ENCODE data around the gene TVP23B. TPM values are rescaled to one million over a fixed set of nuclear protein-coding genes. Genes with fewer than 3 reads are reported as not detected.
"Not testable (repeated sequence)": the region's sequence is repeated elsewhere in the genome, so short reads cannot be mapped to it uniquely, and the experiment has no call there.

The TVP23B gene
- polyA plus RNA-seq, 5 donors, result 36.7 to 53.7 (median 43.8) TPM

- DNase-seq, result not testable (repeated sequence)
Measured at GRCh38 chr17:18781805-18782204, 822 bp downstream of the TVP23B start.

DNA sequence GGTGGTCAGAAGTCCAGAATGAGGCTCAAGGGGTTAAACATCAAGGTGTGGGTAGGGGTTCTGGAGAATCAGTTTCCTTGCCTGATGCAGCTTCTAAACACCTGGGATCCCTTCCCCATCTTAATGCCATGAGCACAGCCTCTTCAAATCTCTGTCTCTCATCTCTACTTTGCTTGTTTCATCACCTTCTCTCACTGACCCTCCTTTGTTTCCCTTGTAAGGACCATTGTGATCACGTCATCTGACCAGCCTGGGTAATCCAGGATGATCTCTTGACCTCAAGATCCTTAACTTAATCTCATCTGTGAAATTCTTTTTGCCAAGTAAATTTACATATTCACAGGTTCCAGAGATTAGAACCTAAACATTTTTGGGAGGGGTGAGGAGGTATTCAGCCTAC, 5.0 kb downstream of the TVP23B start:
- DNase-seq, result not testable (repeated sequence)

- DNase-seq, result not testable (repeated sequence)
Measured at GRCh38 chr17:18786890-18787289, 5.9 kb downstream of the TVP23B start.

GRCh38 chr17:18791402-18791801, 10.4 kb downstream of the TVP23B start:
- not testable (repeated sequence) for DNase-seq

DNA sequence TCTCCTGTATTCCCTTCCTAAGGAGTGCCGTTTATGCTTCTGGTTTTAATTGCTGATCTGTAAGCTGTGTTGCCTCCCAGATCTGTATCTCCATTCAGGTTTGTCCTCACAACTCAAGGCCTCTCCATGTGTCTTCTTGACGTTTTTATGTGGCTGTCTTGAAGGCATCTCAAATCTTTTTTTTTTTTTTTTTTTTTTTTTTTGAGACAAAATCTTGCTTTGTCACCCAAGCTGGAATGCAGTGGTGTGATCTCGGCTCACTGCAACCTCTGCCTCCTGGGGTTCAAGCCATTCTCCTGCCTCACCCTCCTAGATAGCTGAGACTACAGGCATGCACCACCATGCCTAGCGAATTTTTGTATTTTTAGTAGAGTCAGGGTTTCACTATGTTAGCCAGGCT, 13.9 kb downstream of the TVP23B start:
- not testable (repeated sequence) for DNase-seq

DNA sequence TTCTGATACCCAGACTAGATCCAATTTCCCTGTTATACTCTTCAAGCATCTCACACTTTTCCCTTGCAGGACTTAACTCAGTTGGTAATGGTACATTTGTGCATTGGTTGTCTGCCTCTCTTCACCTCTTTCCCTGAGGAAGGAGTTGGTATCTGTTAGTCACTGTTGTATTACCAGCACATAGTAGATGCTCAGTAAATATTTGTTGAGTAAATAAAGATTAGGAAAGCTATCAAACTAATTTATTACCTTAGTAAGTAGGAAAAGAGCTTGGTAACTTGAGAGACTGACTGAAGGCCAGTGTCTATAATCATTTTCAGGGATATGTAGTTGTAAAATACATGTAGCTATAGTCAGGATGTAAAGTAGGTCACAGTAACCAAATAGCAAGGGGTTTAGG, 15.9 kb downstream of the TVP23B start:
- DNase-seq, result not testable (repeated sequence)

DNA sequence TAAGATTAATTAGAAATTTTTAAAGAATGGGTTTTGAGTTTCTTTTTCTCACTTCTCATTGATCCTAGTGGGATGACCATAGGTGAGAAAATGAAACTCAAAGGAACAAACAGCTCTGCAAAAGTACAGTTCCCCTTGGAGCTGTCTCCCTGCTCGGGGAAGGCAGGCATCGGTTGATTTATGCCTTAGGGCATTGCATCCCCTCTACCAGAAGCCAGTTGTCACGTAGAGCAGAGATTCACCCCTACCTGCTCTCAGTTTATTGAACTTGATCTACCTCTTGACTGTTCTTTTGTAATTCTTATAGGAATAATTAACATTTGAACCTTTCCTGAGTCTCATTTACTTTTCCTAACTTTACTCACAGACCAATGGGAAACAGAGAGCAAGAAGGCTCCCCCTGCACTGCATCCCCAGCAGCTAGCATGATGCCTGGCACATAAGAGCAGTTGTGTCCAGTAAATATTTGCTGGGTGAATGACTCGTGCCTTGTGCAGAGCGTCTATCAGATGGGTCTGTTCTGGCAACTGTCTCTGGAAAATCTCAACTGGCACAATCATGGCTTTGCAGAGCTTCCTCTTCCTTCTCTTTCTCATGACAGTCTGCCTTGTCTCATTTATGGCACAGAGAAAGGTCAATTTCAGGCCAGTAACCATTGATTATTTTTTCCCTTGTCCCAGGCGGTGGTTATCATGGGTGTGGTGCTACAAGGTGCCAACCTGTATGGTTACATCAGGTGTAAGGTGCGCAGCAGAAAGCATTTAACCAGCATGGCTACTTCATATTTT, 22.7 kb downstream of the TVP23B start:
- DNase-seq, result not testable (repeated sequence)

DNA sequence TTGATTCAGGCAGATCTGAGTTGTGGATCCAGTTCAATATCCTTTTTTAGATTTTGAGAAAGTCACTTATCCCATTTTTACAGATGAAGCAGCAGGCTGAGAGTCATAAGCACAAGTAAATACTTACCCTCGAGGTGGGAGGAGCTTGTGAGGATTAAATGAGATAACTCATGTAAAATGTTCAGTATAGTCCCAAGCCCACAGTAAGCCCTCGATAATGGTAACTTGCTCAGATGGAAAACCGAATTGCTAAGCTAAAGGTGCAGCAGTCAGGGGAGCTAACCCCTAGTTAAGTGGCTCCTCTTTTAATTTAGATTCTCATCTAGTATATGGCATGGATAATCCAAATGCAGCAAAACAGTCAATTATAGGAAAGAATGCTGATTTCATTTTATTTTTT, 34.9 kb downstream of the TVP23B start:
- DNase-seq, result not testable (repeated sequence)

- DNase-seq, result peak; percentile 17 to 45
Measured at GRCh38 chr17:18816489-18817371, 35.7 kb downstream of the TVP23B start.

- DNase-seq, result not testable (repeated sequence)
Measured at GRCh38 chr17:18821430-18821829, 40.4 kb downstream of the TVP23B start.

- not testable (repeated sequence) for DNase-seq
Measured at GRCh38 chr17:18827613-18828012, 46.6 kb downstream of the TVP23B start.

DNA sequence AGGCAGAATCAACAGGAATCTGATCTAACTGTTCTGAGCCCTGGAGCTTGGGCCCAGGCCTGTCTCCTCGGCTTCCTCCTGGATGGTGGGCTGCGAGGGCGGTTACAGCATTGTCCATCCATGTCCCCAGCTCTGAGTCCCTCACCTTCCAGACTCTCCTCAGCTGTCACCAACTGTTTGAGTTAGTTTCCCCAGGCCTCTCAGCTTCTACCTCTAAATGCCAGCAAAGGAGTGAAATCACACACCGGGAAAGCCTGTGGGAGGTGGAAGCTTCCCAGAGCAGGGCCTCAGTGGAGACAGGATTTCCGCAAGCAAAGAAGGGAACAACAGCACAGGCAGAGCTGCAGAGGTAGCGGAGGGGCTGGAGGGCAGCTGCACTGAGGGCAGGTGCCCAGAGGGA, 67.5 kb downstream of the TVP23B start:
- DNase-seq, result no peak

GRCh38 chr17:18850679-18851078, 69.7 kb downstream of the TVP23B start:
- DNase-seq, result no peak

DNA sequence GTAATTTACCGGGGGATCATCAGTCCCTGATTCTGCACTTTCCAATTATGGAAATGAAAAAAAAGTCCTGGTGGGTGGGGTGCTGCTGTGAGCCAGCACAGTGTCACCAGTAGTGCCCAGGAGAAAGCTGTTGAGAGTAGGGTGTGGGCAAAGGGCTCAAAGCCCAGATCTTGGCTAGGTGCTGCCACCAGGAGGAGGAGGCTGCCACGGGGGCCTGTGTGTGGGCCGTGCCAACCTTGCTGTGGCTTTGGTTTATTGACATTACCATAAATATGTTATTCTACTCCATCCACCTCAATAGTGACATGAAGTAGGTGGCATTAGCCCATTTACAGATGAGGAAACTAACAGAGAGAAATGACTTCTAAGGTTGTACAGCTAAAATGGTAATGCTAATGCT, 70.2 kb downstream of the TVP23B start:
- DNase-seq, result no peak

- DNase-seq, result no peak
Measured at GRCh38 chr17:18854956-18855355, 74.0 kb downstream of the TVP23B start.

DNA sequence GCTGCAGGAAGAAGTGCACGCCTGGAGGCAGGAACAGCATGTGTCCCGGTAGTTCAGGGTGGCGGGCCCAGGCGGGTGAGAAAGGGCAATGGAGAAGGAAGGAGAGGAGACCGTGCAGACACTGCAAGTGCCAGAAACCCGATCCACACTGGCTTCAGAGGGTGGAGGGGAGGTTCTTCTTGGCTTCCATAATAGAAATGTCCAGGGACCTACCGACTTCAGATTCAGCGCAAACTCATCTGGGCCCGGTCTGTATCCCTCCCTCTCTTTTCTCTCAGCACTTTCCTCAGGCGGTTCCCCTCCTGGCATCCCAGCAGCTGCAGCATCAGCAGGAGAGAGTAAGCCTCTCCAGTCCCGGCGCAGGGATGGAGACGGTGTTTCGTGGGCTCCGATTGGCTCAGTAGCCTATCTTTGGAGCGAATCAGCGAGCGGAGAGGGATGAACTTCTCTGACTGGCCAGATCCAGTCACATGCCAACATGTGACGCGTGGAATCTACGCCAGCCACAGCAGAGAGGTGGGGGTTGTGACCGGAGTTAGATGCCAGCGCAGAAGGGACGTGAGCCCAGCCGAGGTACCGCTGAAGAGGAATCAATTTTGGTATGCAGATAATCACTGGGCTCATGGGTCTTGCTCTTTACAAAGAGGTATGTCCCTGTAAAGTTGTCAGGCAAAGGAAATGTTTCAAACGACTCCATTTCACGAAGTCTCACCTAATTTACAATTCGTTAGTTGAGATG, 75.0 kb downstream of the TVP23B start:
- peak; percentile 91 to 94 for DNase-seq

Other genes with a start within 250 kb of the TVP23B start
- gene TBC1D28, start 136.8 kb upstream of the TVP23B start, polyA plus RNA-seq (ENCODE audit: insufficient read depth in 1 of 5, insufficient read length in 5 of 5, low replicate concordance in 1 of 5), result under 1 TPM in 1 of 5 donors, not detected in 4; 0.21 TPM
- 1 to 10 TPM; 4.5 to 6.5 (median 5.4) TPM for gene FOXO3B, start 98.9 kb upstream of the TVP23B start, polyA plus RNA-seq (ENCODE audit: insufficient read depth in 1 of 5, insufficient read length in 5 of 5, low replicate concordance in 1 of 5)
- gene FBXW10, start 37.1 kb upstream of the TVP23B start, polyA plus RNA-seq (ENCODE audit: insufficient read depth in 1 of 5, insufficient read length in 5 of 5, low replicate concordance in 1 of 5), result 1 to 10 TPM in 2 of 5 donors, under 1 TPM in 3; 0.78 to 1.5 (median 0.89) TPM
- gene PRPSAP2, start 76.9 kb downstream of the TVP23B start, polyA plus RNA-seq (ENCODE audit: insufficient read depth in 1 of 5, insufficient read length in 5 of 5, low replicate concordance in 1 of 5), result 10 to 100 TPM; 49.7 to 58.7 (median 54.2) TPM
- under 1 TPM; 0.26 to 0.81 (median 0.59) TPM for gene SLC5A10, start 171.0 kb downstream of the TVP23B start, polyA plus RNA-seq (ENCODE audit: insufficient read depth in 1 of 5, insufficient read length in 5 of 5, low replicate concordance in 1 of 5)
- 1 to 10 TPM; 2.3 to 4.0 (median 3.7) TPM for gene FAM83G, start 223.6 kb downstream of the TVP23B start, polyA plus RNA-seq (ENCODE audit: insufficient read depth in 1 of 5, insufficient read length in 5 of 5, low replicate concordance in 1 of 5)

Data from right lung (tissue), 5 donors.